ENCODE measurements around the gene DSC1. TPM values are rescaled to one million over a fixed set of nuclear protein-coding genes. Genes with fewer than 3 reads are reported as not detected.
"Not testable (repeated sequence)": the region's sequence is repeated elsewhere in the genome, so short reads cannot be mapped to it uniquely, and the experiment has no call there.

DSC1 gene
- total and polyA plus RNA-seq, 4 donors, result 0.06 to 0.28 (median 0.10) TPM

GRCh38 chr18:31183302-31183701, 20.6 kb upstream of the DSC1 start:
- Histone ChIP-seq H3K4me3 (ENCODE audit: low read depth, low read length) (no peak overlapping the region), H3K36me3 (ENCODE audit: control insufficient read depth, insufficient read depth, low read length) (no peaks in the 10 kb centered on the region), H3K9me3 (ENCODE audit: control insufficient read depth, insufficient read depth, low read length) (peaks cover 4% of the 10 kb centered on the region), H3K4me1 (ENCODE audit: control insufficient read depth, insufficient read depth, low read length) (no peaks in the 10 kb centered on the region), H3K27me3 (ENCODE audit: control insufficient read depth, insufficient read depth, low read length) (no peaks in the 10 kb centered on the region), H3K27ac (ENCODE audit: low read depth, low read length) (no peak overlapping the region)
- no CpG with 5 or more reads among the region's 2 CpGs for WGBS (ENCODE audit: insufficient coverage)
- DNase-seq (ENCODE audit: low read depth in 4 of 6, low spot score in 6 of 6), result no peak

GRCh38 chr18:31177369-31177768, 14.7 kb upstream of the DSC1 start:
- not testable (repeated sequence) for H3K4me3 ChIP-seq (ENCODE audit: low read depth, low read length); DNase-seq (ENCODE audit: low read depth in 4 of 6, low spot score in 6 of 6); H3K4me1 ChIP-seq (ENCODE audit: control insufficient read depth, insufficient read depth, low read length); H3K36me3 ChIP-seq (ENCODE audit: control insufficient read depth, insufficient read depth, low read length); H3K27me3 ChIP-seq (ENCODE audit: control insufficient read depth, insufficient read depth, low read length); H3K27ac ChIP-seq (ENCODE audit: low read depth, low read length); H3K9me3 ChIP-seq (ENCODE audit: control insufficient read depth, insufficient read depth, low read length)
- 94% methylated on average over 3 of the region's 6 CpGs for WGBS (ENCODE audit: insufficient coverage)

GRCh38 chr18:31176531-31176930, 13.9 kb upstream of the DSC1 start:
- Histone ChIP-seq H3K4me3 (ENCODE audit: low read depth, low read length) (no peak overlapping the region), H3K27ac (ENCODE audit: low read depth, low read length) (no peak overlapping the region), H3K9me3 (ENCODE audit: control insufficient read depth, insufficient read depth, low read length) (no peaks in the 10 kb centered on the region), H3K36me3 (ENCODE audit: control insufficient read depth, insufficient read depth, low read length) (no peaks in the 10 kb centered on the region), H3K4me1 (ENCODE audit: control insufficient read depth, insufficient read depth, low read length) (no peaks in the 10 kb centered on the region), H3K27me3 (ENCODE audit: control insufficient read depth, insufficient read depth, low read length) (no peaks in the 10 kb centered on the region)
- no peak for DNase-seq (ENCODE audit: low read depth in 4 of 6, low spot score in 6 of 6)
- no CpG with 5 or more reads among the region's 2 CpGs for WGBS (ENCODE audit: insufficient coverage)

- H3K36me3 ChIP-seq (ENCODE audit: control insufficient read depth, insufficient read depth, low read length), result no peaks in the 10 kb centered on the region
- H3K4me3 ChIP-seq (ENCODE audit: low read depth, low read length), result no peak overlapping the region
- H3K4me1 ChIP-seq (ENCODE audit: control insufficient read depth, insufficient read depth, low read length), result no peaks in the 10 kb centered on the region
- no CpG with 5 or more reads among the region's 1 CpG for WGBS (ENCODE audit: insufficient coverage)
- no peaks in the 10 kb centered on the region for H3K27me3 ChIP-seq (ENCODE audit: control insufficient read depth, insufficient read depth, low read length)
- no peaks in the 10 kb centered on the region for H3K9me3 ChIP-seq (ENCODE audit: control insufficient read depth, insufficient read depth, low read length)
- no peak for DNase-seq (ENCODE audit: low read depth in 4 of 6, low spot score in 6 of 6)
- H3K27ac ChIP-seq (ENCODE audit: low read depth, low read length), result no peak overlapping the region
Observed at GRCh38 chr18:31171144-31171839, 8.6 kb upstream of the DSC1 start.

GRCh38 chr18:31170335-31170734, 7.7 kb upstream of the DSC1 start:
- Histone ChIP-seq H3K27me3 (ENCODE audit: control insufficient read depth, insufficient read depth, low read length) (no peaks in the 10 kb centered on the region), H3K4me3 (ENCODE audit: low read depth, low read length) (no peak overlapping the region), H3K4me1 (ENCODE audit: control insufficient read depth, insufficient read depth, low read length) (no peaks in the 10 kb centered on the region), H3K36me3 (ENCODE audit: control insufficient read depth, insufficient read depth, low read length) (no peaks in the 10 kb centered on the region), H3K27ac (ENCODE audit: low read depth, low read length) (no peak overlapping the region), H3K9me3 (ENCODE audit: control insufficient read depth, insufficient read depth, low read length) (no peaks in the 10 kb centered on the region)
- DNase-seq (ENCODE audit: low read depth in 4 of 6, low spot score in 6 of 6), result no peak
- WGBS (ENCODE audit: insufficient coverage), result 60% methylated on average over 1 of the region's 4 CpGs

GRCh38 chr18:31162419-31162793, 250 bp downstream of the DSC1 start:
- no peaks in the 10 kb centered on the region for H3K9me3 ChIP-seq (ENCODE audit: control insufficient read depth, insufficient read depth, low read length)
- H3K36me3 ChIP-seq (ENCODE audit: control insufficient read depth, insufficient read depth, low read length), result no peaks in the 10 kb centered on the region
- DNase-seq (ENCODE audit: low read depth in 4 of 6, low spot score in 6 of 6), result no peak
- 82% methylated on average over 1 of the region's 5 CpGs for WGBS (ENCODE audit: insufficient coverage)
- no peak overlapping the region for H3K4me3 ChIP-seq (ENCODE audit: low read depth, low read length)
- H3K27me3 ChIP-seq (ENCODE audit: control insufficient read depth, insufficient read depth, low read length), result no peaks in the 10 kb centered on the region
- H3K27ac ChIP-seq (ENCODE audit: low read depth, low read length), result no peak overlapping the region
- H3K4me1 ChIP-seq (ENCODE audit: control insufficient read depth, insufficient read depth, low read length), result no peaks in the 10 kb centered on the region

- no CpG with 5 or more reads among the region's 2 CpGs for WGBS (ENCODE audit: insufficient coverage)
- no peaks in the 10 kb centered on the region for H3K9me3 ChIP-seq (ENCODE audit: control insufficient read depth, insufficient read depth, low read length)
- no peak overlapping the region for H3K4me3 ChIP-seq (ENCODE audit: low read depth, low read length)
Observed at GRCh38 chr18:31161757-31162418, 768 bp downstream of the DSC1 start.

GRCh38 chr18:31156821-31157763, 5.6 kb downstream of the DSC1 start:
- H3K4me1 ChIP-seq (ENCODE audit: control insufficient read depth, insufficient read depth, low read length), result no peaks in the 10 kb centered on the region
- 77% methylated on average over 9 of the region's 13 CpGs for WGBS (ENCODE audit: insufficient coverage)
- no peaks in the 10 kb centered on the region for H3K27me3 ChIP-seq (ENCODE audit: control insufficient read depth, insufficient read depth, low read length)
- no peak overlapping the region for H3K4me3 ChIP-seq (ENCODE audit: low read depth, low read length)
- no peak overlapping the region for H3K27ac ChIP-seq (ENCODE audit: low read depth, low read length)
- no peaks in the 10 kb centered on the region for H3K9me3 ChIP-seq (ENCODE audit: control insufficient read depth, insufficient read depth, low read length)
- peak in 1 of 6 donors; percentile 1 for DNase-seq (ENCODE audit: low read depth in 4 of 6, low spot score in 6 of 6)
- no peaks in the 10 kb centered on the region for H3K36me3 ChIP-seq (ENCODE audit: control insufficient read depth, insufficient read depth, low read length)

More at GRCh38 chr18:31161757-31162418, 768 bp downstream of the DSC1 start:
- Histone ChIP-seq H3K4me1 (ENCODE audit: control insufficient read depth, insufficient read depth, low read length) (no peaks in the 10 kb centered on the region), H3K27me3 (ENCODE audit: control insufficient read depth, insufficient read depth, low read length) (no peaks in the 10 kb centered on the region), H3K36me3 (ENCODE audit: control insufficient read depth, insufficient read depth, low read length) (no peaks in the 10 kb centered on the region), H3K27ac (ENCODE audit: low read depth, low read length) (no peak overlapping the region)
- peak in 1 of 6 donors; percentile 14 for DNase-seq (ENCODE audit: low read depth in 4 of 6, low spot score in 6 of 6)

GRCh38 chr18:31155498-31155897, 7.2 kb downstream of the DSC1 start:
- Histone ChIP-seq H3K9me3 (ENCODE audit: control insufficient read depth, insufficient read depth, low read length) (no peaks in the 10 kb centered on the region), H3K4me1 (ENCODE audit: control insufficient read depth, insufficient read depth, low read length) (no peaks in the 10 kb centered on the region), H3K36me3 (ENCODE audit: control insufficient read depth, insufficient read depth, low read length) (no peaks in the 10 kb centered on the region), H3K27ac (ENCODE audit: low read depth, low read length) (no peak overlapping the region), H3K27me3 (ENCODE audit: control insufficient read depth, insufficient read depth, low read length) (no peaks in the 10 kb centered on the region), H3K4me3 (ENCODE audit: low read depth, low read length) (no peak overlapping the region)
- DNase-seq (ENCODE audit: low read depth in 4 of 6, low spot score in 6 of 6), result no peak
- 100% methylated on average over 3 of the region's 4 CpGs for WGBS (ENCODE audit: insufficient coverage)

Measured in spinal cord (tissue), 10 donors.